ENCODE data around the gene ENTPD1. TPM values are rescaled to one million over a fixed set of nuclear protein-coding genes. Genes with fewer than 3 reads are reported as not detected.

Gene ENTPD1
- polyA plus RNA-seq, 1 donor (not counting 4 experiments of a cell fraction or from before 2014, with no cell fraction given), result 0.03 TPM

DNA sequence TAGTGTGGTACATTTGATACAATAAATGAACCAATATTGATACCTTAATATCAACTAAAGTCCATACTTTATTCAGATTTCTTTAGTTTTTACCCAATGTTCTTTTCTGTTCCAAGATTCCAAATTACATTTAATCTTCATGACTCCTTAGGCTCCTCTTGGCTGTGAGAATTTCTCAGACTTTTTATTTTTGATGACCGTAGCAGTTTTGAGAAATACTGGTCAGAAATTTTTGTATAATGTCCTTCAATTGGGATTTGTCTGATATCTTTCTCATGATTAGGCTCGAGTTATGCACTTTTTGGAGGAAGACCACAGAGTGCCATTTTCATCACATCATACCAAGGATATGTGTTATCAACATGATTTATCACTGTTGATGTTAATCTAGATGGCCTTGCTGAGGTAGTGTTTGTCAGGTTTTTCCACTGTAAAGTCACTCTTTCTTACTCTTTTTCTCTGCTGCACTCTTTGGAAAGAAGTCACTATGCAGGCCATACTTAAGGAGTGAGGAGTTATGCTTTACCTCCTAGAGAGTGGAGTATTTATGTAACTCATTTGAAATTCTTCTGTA, 12.9 kb upstream of the ENTPD1 start:
- Histone ChIP-seq H3K79me2 (ENCODE audit: control insufficient read depth, insufficient read depth, low read length) (no peaks in the 10 kb centered on the region), H2AFZ (ENCODE audit: control insufficient read depth, low read length) (no peak overlapping the region), H3K4me3 (ENCODE audit: control insufficient read depth in 2 of 3, extremely low read depth in 1 of 3, insufficient read depth in 2 of 3, low read depth in 1 of 3, low read length in 3 of 3) (no peak overlapping the region), H3K9ac (ENCODE audit: control insufficient read depth, extremely low read depth, insufficient read depth, low read length) (no peak overlapping the region), H3K4me2 (ENCODE audit: control insufficient read depth, extremely low read depth, insufficient read depth, low read depth, low read length) (no peak overlapping the region), H3K27me3 (ENCODE audit: control insufficient read depth, extremely low read depth, insufficient read depth, low read length) (no peaks in the 10 kb centered on the region), H3K36me3 (ENCODE audit: control insufficient read depth in 2 of 2, extremely low read depth in 1 of 2, insufficient read depth in 2 of 2, low read length in 2 of 2) (no peaks in the 10 kb centered on the region), H3K9me1 (ENCODE audit: control insufficient read depth, extremely low read depth, insufficient read depth, low read length) (no peaks in the 10 kb centered on the region), H3K27ac (ENCODE audit: control insufficient read depth, insufficient read depth, low read length) (no peak overlapping the region), H4K20me1 (ENCODE audit: control insufficient read depth, extremely low read depth, insufficient read depth, low read length) (no peaks in the 10 kb centered on the region), H3K9me3 (ENCODE audit: control insufficient read depth, low read depth, low read length) (no peaks in the 10 kb centered on the region), H3K4me1 (ENCODE audit: control insufficient read depth, extremely low read depth, insufficient read depth, low read length) (no peaks in the 10 kb centered on the region)
- dilution Hi-C loops (cut with MboI; ENCODE audit: extremely low pct_ligation_motif_present, low sequenced_read_pairs), result no loop called here
- DNase-seq (ENCODE audit: low read depth, low spot score), result no peak
- no peak for FAIRE-seq
- TF ChIP-seq, protein P1, sequence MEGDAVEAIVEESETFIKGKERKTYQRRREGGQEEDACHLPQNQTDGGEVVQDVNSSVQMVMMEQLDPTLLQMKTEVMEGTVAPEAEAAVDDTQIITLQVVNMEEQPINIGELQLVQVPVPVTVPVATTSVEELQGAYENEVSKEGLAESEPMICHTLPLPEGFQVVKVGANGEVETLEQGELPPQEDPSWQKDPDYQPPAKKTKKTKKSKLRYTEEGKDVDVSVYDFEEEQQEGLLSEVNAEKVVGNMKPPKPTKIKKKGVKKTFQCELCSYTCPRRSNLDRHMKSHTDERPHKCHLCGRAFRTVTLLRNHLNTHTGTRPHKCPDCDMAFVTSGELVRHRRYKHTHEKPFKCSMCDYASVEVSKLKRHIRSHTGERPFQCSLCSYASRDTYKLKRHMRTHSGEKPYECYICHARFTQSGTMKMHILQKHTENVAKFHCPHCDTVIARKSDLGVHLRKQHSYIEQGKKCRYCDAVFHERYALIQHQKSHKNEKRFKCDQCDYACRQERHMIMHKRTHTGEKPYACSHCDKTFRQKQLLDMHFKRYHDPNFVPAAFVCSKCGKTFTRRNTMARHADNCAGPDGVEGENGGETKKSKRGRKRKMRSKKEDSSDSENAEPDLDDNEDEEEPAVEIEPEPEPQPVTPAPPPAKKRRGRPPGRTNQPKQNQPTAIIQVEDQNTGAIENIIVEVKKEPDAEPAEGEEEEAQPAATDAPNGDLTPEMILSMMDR (optimal IDR thresholded peaks at IDR 0.05 in 1 of 3, IDR thresholded peaks at IDR 0.05 in 1 of 3, conservative IDR thresholded peaks at IDR 0.05 in 1 of 3; ENCODE audit: extremely low read depth in 1 of 3, insufficient read depth in 2 of 3, low read length in 3 of 3), result no peak
- TF ChIP-seq EZH2 (IDR thresholded peaks at IDR 0.05; ENCODE audit: low read length), result no peak

DNA sequence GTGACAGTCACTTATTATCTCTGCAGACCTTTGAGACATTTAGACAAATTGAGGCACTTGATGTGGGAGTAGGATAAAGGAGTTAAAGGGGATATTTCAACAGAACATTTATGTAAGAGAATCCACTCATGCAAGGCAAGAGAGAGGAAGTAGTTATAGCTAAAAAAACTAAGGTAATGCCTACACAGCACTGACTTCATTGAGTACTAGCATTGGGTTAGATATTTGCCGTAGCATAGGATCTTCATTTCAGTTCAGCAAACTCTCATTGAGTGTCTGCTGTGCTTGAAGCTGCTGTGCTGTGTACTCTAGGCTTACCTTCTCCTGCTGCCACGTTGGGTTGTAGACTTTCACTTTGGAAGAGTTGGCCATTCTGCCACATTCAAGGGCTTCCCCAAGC, 10.5 kb upstream of the ENTPD1 start:
- Histone ChIP-seq H3K9me3 (ENCODE audit: control insufficient read depth, low read depth, low read length) (no peaks in the 10 kb centered on the region), H3K4me2 (ENCODE audit: control insufficient read depth, extremely low read depth, insufficient read depth, low read depth, low read length) (no peak overlapping the region), H3K4me3 (ENCODE audit: control insufficient read depth in 2 of 3, extremely low read depth in 1 of 3, insufficient read depth in 2 of 3, low read depth in 1 of 3, low read length in 3 of 3) (no peak overlapping the region), H3K27me3 (ENCODE audit: control insufficient read depth, extremely low read depth, insufficient read depth, low read length) (no peaks in the 10 kb centered on the region), H3K27ac (ENCODE audit: control insufficient read depth, insufficient read depth, low read length) (no peak overlapping the region), H3K9me1 (ENCODE audit: control insufficient read depth, extremely low read depth, insufficient read depth, low read length) (no peaks in the 10 kb centered on the region), H3K36me3 (ENCODE audit: control insufficient read depth in 2 of 2, extremely low read depth in 1 of 2, insufficient read depth in 2 of 2, low read length in 2 of 2) (no peaks in the 10 kb centered on the region), H2AFZ (ENCODE audit: control insufficient read depth, low read length) (no peak overlapping the region), H3K79me2 (ENCODE audit: control insufficient read depth, insufficient read depth, low read length) (no peaks in the 10 kb centered on the region), H3K9ac (ENCODE audit: control insufficient read depth, extremely low read depth, insufficient read depth, low read length) (no peak overlapping the region), H4K20me1 (ENCODE audit: control insufficient read depth, extremely low read depth, insufficient read depth, low read length) (no peaks in the 10 kb centered on the region), H3K4me1 (ENCODE audit: control insufficient read depth, extremely low read depth, insufficient read depth, low read length) (no peaks in the 10 kb centered on the region)
- dilution Hi-C loops (cut with MboI; ENCODE audit: extremely low pct_ligation_motif_present, low sequenced_read_pairs), result no loop called here
- FAIRE-seq (no peak), DNase-seq (ENCODE audit: low read depth, low spot score) (no peak)
- no peak for TF ChIP-seq EZH2 (IDR thresholded peaks at IDR 0.05; ENCODE audit: low read length)
- TF ChIP-seq, protein P1 (optimal IDR thresholded peaks at IDR 0.05 in 1 of 3, IDR thresholded peaks at IDR 0.05 in 1 of 3, conservative IDR thresholded peaks at IDR 0.05 in 1 of 3; ENCODE audit: extremely low read depth in 1 of 3, insufficient read depth in 2 of 3, low read length in 3 of 3), result no peak

Measured in keratinocyte (primary cell).